HepG2 (cell line): ENCODE results near the gene SPATA21. TPM values are rescaled to one million over a fixed set of nuclear protein-coding genes. Genes with fewer than 3 reads are reported as not detected.

ENCODE experiments used
- ATAC-seq: fragments of 200-7000 bp; cut with Tn5 transposase; 3 replicates; pipeline ENCODE4 v1.9.1; 2020; ENCODE audit warnings: mild to moderate bottlenecking, moderate library complexity
- BruUV-seq: library from RNA; stranded (reverse); fragments of 400-500 nt; replicated peaks from 2 replicates; lab custom pipeline; 2021; lab: Mats Ljungman, UMichigan
- CTCF ChIA-PET: fragments of 300-600 bp; formaldehyde crosslinking; extraction: SDS; loops from one replicate; lab custom pipeline; 2021; ENCODE audit warnings: low total read pairs, inconsistent platforms, low intra/inter-chr PET ratio; lab: Yijun Ruan, JAX
- POLR2A ChIA-PET: fragments of 350-600 bp; sonication (Branson Sonifier 250); formaldehyde crosslinking; loops from one replicate; lab custom pipeline; 2020; ENCODE audit warnings: antibody characterized with exemption, inconsistent platforms; lab: Yijun Ruan, JAX
- DNase-seq: peaks from one replicate; pipeline ENCODE4 v3.0.0-alpha.2; 2015; ENCODE audit warnings: low spot score
- FAIRE-seq: peaks from 3 replicates; lab custom pipeline; 2011; peaks lifted over from hg19 to GRCh38; lab: Jason Lieb, UNC
- H2AFZ ChIP-seq: one replicate; pipeline ENCODE4 v1.6.1; 2011; ENCODE audit warnings: low read length, inconsistent platforms
- H3K27ac ChIP-seq: fragments of 300-600 bp; 3 replicates; pipeline ENCODE4 v1.8.0; 2011; ENCODE audit warnings: mixed run types, mild to moderate bottlenecking, mixed read lengths, low read length, inconsistent platforms; ENCODE audit not compliant: insufficient read depth; ENCODE audit errors: extremely low read length
- H3K27me3 ChIP-seq, 2 experiments: fragments of 200-600 bp in 1 of 2; 2 replicates in 1 of 2; 3 replicates in 1 of 2; pipeline versions ENCODE4 v1.6.0 to v1.8.0; 2011; ENCODE audit warnings: low read length in 2 of 2, mild to moderate bottlenecking in 2 of 2, moderate library complexity in 2 of 2, inconsistent platforms in 1 of 2; ENCODE audit not compliant: insufficient read depth in 2 of 2, control insufficient read depth in 1 of 2
- H3K36me3 ChIP-seq, 2 experiments: fragments of 200-600 bp in 1 of 2; replicated peaks in 1 of 2; 2 replicates in 1 of 2; 3 replicates in 1 of 2; pipeline versions ENCODE4 v1.5.1 to v1.8.0; 2011; ENCODE audit warnings: low read length in 2 of 2, inconsistent platforms in 1 of 2; ENCODE audit not compliant: insufficient read depth in 2 of 2, control insufficient read depth in 1 of 2
- H3K4me1 ChIP-seq: 2 replicates; pipeline ENCODE4 v1.5.1; 2012; ENCODE audit warnings: low read length, inconsistent platforms; ENCODE audit not compliant: insufficient read depth
- H3K4me2 ChIP-seq: 2 replicates; pipeline ENCODE4 v1.6.0; 2011; ENCODE audit warnings: low read depth, low read length, inconsistent platforms
- H3K4me3 ChIP-seq, 3 experiments: fragments of 200-600 bp in 1 of 3; sonication (generic), shearing (Covaris generic) in 1 of 3; replicated peaks in 1 of 3; 2 replicates each; pipeline ENCODE4 v1.5.1; 2011 to 2016; ENCODE audit warnings: low read length in 3 of 3, inconsistent platforms in 2 of 3, low read depth in 2 of 3, mild to moderate bottlenecking in 2 of 3, control low read depth in 1 of 3, mixed read lengths in 1 of 3; ENCODE audit not compliant: insufficient read depth in 1 of 3
- H3K79me2 ChIP-seq: one replicate; pipeline ENCODE4 v1.6.1; 2011; ENCODE audit warnings: low read length, inconsistent platforms; ENCODE audit not compliant: insufficient read depth
- H3K9ac ChIP-seq: 2 replicates; pipeline ENCODE4 v1.6.0; 2011; ENCODE audit warnings: mild to moderate bottlenecking, low read depth, low read length, inconsistent platforms; ENCODE audit not compliant: insufficient read depth
- H3K9me3 ChIP-seq: 2 replicates; pipeline ENCODE4 v1.5.1; 2012; ENCODE audit warnings: mild to moderate bottlenecking, low read length
- H4K20me1 ChIP-seq: 2 replicates; pipeline ENCODE4 v1.6.0; 2011; ENCODE audit warnings: inconsistent platforms, mild to moderate bottlenecking, low read length, moderate library complexity; ENCODE audit not compliant: insufficient read depth
- ATM ChIP-seq: fragments of 450-650 bp; IDR thresholded peaks from 2 replicates; pipeline ENCODE4 v1.7.1; 2017; ENCODE audit warnings: mild to moderate bottlenecking, borderline replicate concordance
- EEA1 ChIP-seq: sonication (generic); formaldehyde crosslinking; IDR thresholded peaks from 2 replicates; pipeline ENCODE4 v1.5.1; 2020; ENCODE audit warnings: mild to moderate bottlenecking, missing genetic modification reagents, borderline replicate concordance
- ELK4 ChIP-seq: sonication (generic); formaldehyde crosslinking; IDR thresholded peaks from 2 replicates; pipeline ENCODE4 v1.9.0; 2021; ENCODE audit warnings: missing genetic modification reagents, borderline replicate concordance
- HNRNPH1 ChIP-seq: fragments of 200-400 bp; formaldehyde crosslinking; optimal IDR thresholded peaks from 2 replicates; pipeline ENCODE3; 2017; ENCODE audit warnings: mild to moderate bottlenecking, low read depth, low read length
- MXD3 ChIP-seq: IDR thresholded peaks from 2 replicates; pipeline ENCODE4 v1.6.1; 2016; ENCODE audit warnings: mild to moderate bottlenecking, missing biosample characterization, missing genetic modification reagents
- NCOR1 ChIP-seq: fragments of 200-600 bp; sonication (generic); IDR thresholded peaks from 2 replicates; pipeline ENCODE4 v1.7.0; 2017; ENCODE audit warnings: antibody characterized with exemption, low read length, borderline replicate concordance
- POGK ChIP-seq: sonication (generic); formaldehyde crosslinking; conservative IDR thresholded peaks from 2 replicates; pipeline ENCODE4 v1.8.0; 2022; ENCODE audit warnings: mild to moderate bottlenecking, moderate library complexity, missing genetic modification reagents
- RBM22 ChIP-seq: fragments of 200-400 bp; formaldehyde crosslinking; optimal IDR thresholded peaks from 2 replicates; pipeline ENCODE3; 2017; ENCODE audit warnings: mild to moderate bottlenecking, low read length, moderate library complexity
- REPIN1 ChIP-seq: sonication (generic); formaldehyde crosslinking; IDR thresholded peaks from 2 replicates; pipeline ENCODE4 v1.8.0; 2022; ENCODE audit warnings: missing genetic modification reagents, low read depth, mild to moderate bottlenecking, borderline replicate concordance
- REXO4 ChIP-seq: sonication (generic); formaldehyde crosslinking; IDR thresholded peaks from 2 replicates; pipeline ENCODE4 v1.8.0; 2022; ENCODE audit warnings: missing genetic modification reagents, mild to moderate bottlenecking, borderline replicate concordance
- RFX5 ChIP-seq: IDR thresholded peaks from 2 replicates; pipeline ENCODE4 v1.6.1; 2011; ENCODE audit warnings: low read depth, low read length, improper control_type of control experiment
- SSRP1 ChIP-seq: IDR thresholded peaks from 2 replicates; pipeline ENCODE4 v1.6.1; 2016; ENCODE audit warnings: control low read depth
- STAG1 ChIP-seq: sonication (generic); formaldehyde crosslinking; IDR thresholded peaks from 2 replicates; pipeline ENCODE4 v1.4.0; 2020; ENCODE audit warnings: missing genetic modification reagents
- TOE1 ChIP-seq: sonication (generic); formaldehyde crosslinking; IDR thresholded peaks from 2 replicates; pipeline ENCODE4 v1.4.0; 2020; ENCODE audit warnings: mild to moderate bottlenecking, missing genetic modification reagents
- ZBTB7A ChIP-seq: sonication (generic); formaldehyde crosslinking; IDR thresholded peaks from 2 replicates; pipeline ENCODE4 v1.8.0; 2022; ENCODE audit warnings: mild to moderate bottlenecking, missing genetic modification reagents
- ZNF136 ChIP-seq: sonication (generic); formaldehyde crosslinking; IDR thresholded peaks from 2 replicates; pipeline ENCODE4 v1.8.1; 2022; ENCODE audit warnings: low read depth, mild to moderate bottlenecking, moderate library complexity, missing genetic modification reagents
- ZNF17 ChIP-seq: sonication (generic); formaldehyde crosslinking; IDR thresholded peaks from 2 replicates; pipeline ENCODE4 v1.5.0; 2020; ENCODE audit warnings: mild to moderate bottlenecking, missing genetic modification reagents
- ZNF207 ChIP-seq: fragments of 450-650 bp; IDR thresholded peaks from 2 replicates; pipeline ENCODE4 v1.6.1; 2016; ENCODE audit warnings: antibody characterized with exemption, borderline replicate concordance
- ZNF414 ChIP-seq: sonication (generic); formaldehyde crosslinking; IDR thresholded peaks from 2 replicates; pipeline ENCODE4 v1.5.0; 2020; ENCODE audit warnings: missing genetic modification reagents
- ZNF607 ChIP-seq: sonication (generic); formaldehyde crosslinking; IDR thresholded peaks from 2 replicates; pipeline ENCODE4 v1.5.1; 2020; ENCODE audit warnings: missing genetic modification reagents, mild to moderate bottlenecking, borderline replicate concordance
- WGBS: methylation state at CpG from one replicate; pipeline ENCODE4 v1.1.6; 2017; ENCODE audit warnings: low lambda C conversion rate; 5-methylcytosine and 5-hydroxymethylcytosine counted together
- in situ Hi-C: cut with HindIII; loops from 2 replicates; pipeline ENCODE4 v1.10.0; 2017; ENCODE audit warnings: low pct_unique_long_range_greater_than_20kb; ENCODE audit not compliant: extremely low pct_ligation_motif_present
- intact Hi-C: fragments of 100-400 bp; cut with micrococcal nuclease; formaldehyde crosslinking; loops from one replicate; pipeline ENCODE4 v1.10.0; 2022; ENCODE audit not compliant: unreplicated experiment
- polyA plus RNA-seq, 8 experiments: library from polyadenylated mRNA; depleted of rRNA in 3 of 8; stranded (reverse) in 7 of 8; unstranded in 1 of 8; fragments of >200 nt; fragmentation: Illumina TruSeq in 4 of 8; extraction: Trizol in 4 of 8; gene quantifications; 2 replicates each; pipeline versions ENCODE4 v1.2.1 to v1.2.3, GENCODE V29; 2011 to 2016; ENCODE audit warnings: low read depth in 4 of 8, missing spikeins in 1 of 8, mixed read lengths in 1 of 8; ENCODE audit not compliant: insufficient read depth in 1 of 8
- total RNA-seq, 5 experiments: library from RNA; depleted of rRNA; stranded (reverse); fragments of >200 nt; fragmentation: Illumina TruSeq; extraction: Trizol; gene quantifications; 2 replicates each; pipeline ENCODE4 v1.2.3, GENCODE V29; 2016; ENCODE audit warnings: low read depth in 1 of 5

SPATA21 gene
- total and polyA plus RNA-seq, 2 of the 13 experiments (the other 11 are each of a cell fraction or from before 2014, with no cell fraction given): 0.80 to 1.4 TPM

- no peak for TF ChIP-seq ZNF607 (CRISPR knock-in tag)
- TF ChIP-seq RBM22: no peak
- no peak for TF ChIP-seq MXD3 (CRISPR knock-in tag)
- no peak for TF ChIP-seq POGK
- no peak for TF ChIP-seq ZBTB7A (CRISPR knock-in tag)
- TF ChIP-seq ZNF17 (CRISPR knock-in tag): no peak
- TF ChIP-seq EEA1: no peak
- no peak for TF ChIP-seq ZNF414 (CRISPR knock-in tag)
- no peak for TF ChIP-seq REXO4 (CRISPR knock-in tag)
- TF ChIP-seq ELK4 (CRISPR knock-in tag): no peak
- no peak for TF ChIP-seq ZNF136
- no peak for TF ChIP-seq ATM
- no peak for TF ChIP-seq REPIN1 (CRISPR knock-in tag)
- no peak for TF ChIP-seq NCOR1
- no peak for TF ChIP-seq HNRNPH1
- TF ChIP-seq ZNF207: no peak
- TF ChIP-seq STAG1: no peak
- TF ChIP-seq TOE1 (CRISPR knock-in tag): no peak
- no peak for TF ChIP-seq RFX5
- no peak for TF ChIP-seq SSRP1 (CRISPR knock-in tag)
- ChIA-PET POLR2A (interaction anchor here (0.9 kb wide), 1 partner anchor 11 kb away, joined by 3 read pairs; no protein-coding TSS in a partner anchor), CTCF (no interaction called here)
- no peak overlapping the region for H2AFZ ChIP-seq
- in situ Hi-C loops (no loop called here), intact Hi-C loops (no loop called here)
- H3K27ac ChIP-seq: no peak overlapping the region
- H3K4me1 ChIP-seq: peaks cover 58% of the 10 kb centered on the region
- peaks cover 90% of the 10 kb centered on the region for H3K79me2 ChIP-seq
- FAIRE-seq (no peak), DNase-seq (no peak), ATAC-seq (no peak)
- H3K4me3 ChIP-seq: no peak overlapping the region
- no peak overlapping the region for H3K4me2 ChIP-seq
- no peaks in the 10 kb centered on the region; a peak in 1 of 5 replicates for H3K36me3 ChIP-seq
- no peaks in the 10 kb centered on the region for H3K9me3 ChIP-seq
- 81% methylated on average over 4 of the region's 4 CpGs for WGBS
- no peaks in the 10 kb centered on the region for H3K27me3 ChIP-seq
- no peak overlapping the region for H3K9ac ChIP-seq
- no TSS peak for BruUV-seq
- peaks cover 43% of the 10 kb centered on the region for H4K20me1 ChIP-seq
These were observed 60.3 kb downstream of the SPATA21 start for GRCh38 chr1:16376971-16377370.
